ENCODE results near the gene NOTCH4.
"Not testable (repeated sequence)": the region's sequence is repeated elsewhere in the genome, so short reads cannot be mapped to it uniquely, and the experiment has no call there.

The NOTCH4 gene

GRCh38 chr6:32193096-32193495 lies 30.8 kb downstream of the NOTCH4 start:
- DNase-seq (ENCODE audit: low read depth): not testable (repeated sequence)

GRCh38 chr6:32192608-32193039 lies 31.2 kb downstream of the NOTCH4 start, which contains the start of gene GPSM3:
TSS of gene GPSM3 (minus strand) at chr6:32192643. CDS start at chr6:32192513, 130 bp downstream.
- DNase-seq (ENCODE audit: low read depth): no peak

DNA sequence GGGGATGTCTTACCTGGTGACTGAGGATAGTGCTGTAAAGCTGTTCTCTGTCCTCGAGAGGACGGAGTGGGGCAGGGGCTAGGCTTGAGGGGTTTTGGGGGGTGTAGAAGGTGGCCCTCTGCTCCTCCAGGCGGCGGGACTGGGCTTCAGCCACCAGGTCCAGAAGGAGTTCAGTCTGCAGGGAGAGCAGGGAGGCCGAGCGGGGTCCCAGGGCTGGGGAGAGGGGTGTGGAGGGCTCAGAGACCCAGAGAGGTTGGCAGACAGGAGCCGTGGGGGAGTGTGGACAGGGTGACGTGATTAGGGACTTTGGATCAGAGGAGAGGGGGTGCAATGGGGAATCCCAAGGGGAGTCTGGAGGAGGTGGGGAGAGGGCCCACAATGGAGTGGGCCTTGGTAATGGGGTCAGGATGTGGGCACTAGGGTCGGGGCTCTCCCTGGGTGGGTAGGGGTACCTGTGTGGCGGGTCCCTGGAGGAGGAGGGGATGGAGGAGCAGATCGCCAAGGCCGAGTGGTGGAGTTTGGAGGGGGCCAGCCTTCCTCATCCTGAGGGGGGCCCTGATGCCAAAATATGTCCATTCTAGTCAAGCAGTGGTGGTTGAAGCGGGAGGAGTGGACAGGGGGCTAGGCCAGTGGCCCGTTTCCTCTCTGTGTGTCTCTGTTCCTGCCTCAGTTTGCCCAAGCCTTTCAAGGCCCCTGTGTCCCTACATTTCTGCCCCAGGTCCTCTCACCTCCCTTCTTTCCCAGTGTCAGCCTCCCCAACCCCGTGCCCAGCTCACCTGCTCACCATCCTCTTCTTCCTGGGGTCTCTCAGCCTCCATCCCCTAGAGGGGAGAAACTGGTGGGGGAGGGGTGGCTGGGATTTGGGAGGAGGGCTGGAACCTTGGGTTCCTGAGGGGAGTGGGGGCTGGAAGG lies 31.9 kb downstream of the NOTCH4 start:
- no peak for DNase-seq (ENCODE audit: low read depth)

DNA sequence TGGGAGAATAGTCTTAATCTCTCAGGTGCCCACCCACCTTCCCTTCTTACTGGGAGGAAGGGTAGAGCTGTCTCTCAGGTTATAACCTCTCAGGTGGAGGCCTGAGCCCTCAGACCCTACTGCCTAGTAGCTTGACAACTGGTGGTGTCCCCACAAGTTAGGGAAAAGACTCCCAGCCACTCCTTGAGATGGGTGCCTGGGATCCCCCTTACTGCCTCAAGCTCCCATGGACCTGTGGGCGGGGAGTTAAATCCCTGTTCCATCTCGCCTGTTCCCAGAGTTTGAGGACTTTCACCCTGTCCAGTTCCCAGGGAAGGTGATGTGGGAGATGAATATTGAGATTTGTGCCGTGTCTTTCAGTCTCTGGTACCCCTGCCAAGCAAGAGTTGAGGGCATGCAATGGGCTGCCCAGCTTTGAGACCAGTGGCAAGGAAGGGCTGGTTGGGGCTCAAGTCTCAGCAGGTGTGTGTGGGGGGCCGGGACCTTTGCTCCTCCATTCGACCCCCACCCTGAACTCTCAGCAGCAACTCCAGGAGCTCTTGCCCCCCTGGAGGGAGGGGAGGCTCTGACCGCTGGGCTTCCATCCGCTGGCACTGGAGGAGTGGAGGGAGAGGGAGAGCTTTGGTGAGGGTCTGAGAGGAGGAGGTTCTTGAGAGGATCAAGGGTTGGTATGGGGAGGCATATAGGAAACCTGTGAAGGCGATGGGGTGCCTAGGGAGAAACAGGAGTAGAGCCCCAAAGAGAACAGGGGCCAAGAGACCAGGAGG lies 32.8 kb downstream of the NOTCH4 start:
- DNase-seq (ENCODE audit: low read depth): no peak

GRCh38 chr6:32190054-32190851 lies 33.6 kb downstream of the NOTCH4 start, which contains the start of gene PBX2:
TSS of gene PBX2 (minus strand) at chr6:32190202. CDS start at chr6:32189915, 287 bp downstream.
- peak; percentile 76 for DNase-seq (ENCODE audit: low read depth)

- no peak for DNase-seq (ENCODE audit: low read depth)
Measured at GRCh38 chr6:32189742-32190053, 34.2 kb downstream of the NOTCH4 start.

DNA sequence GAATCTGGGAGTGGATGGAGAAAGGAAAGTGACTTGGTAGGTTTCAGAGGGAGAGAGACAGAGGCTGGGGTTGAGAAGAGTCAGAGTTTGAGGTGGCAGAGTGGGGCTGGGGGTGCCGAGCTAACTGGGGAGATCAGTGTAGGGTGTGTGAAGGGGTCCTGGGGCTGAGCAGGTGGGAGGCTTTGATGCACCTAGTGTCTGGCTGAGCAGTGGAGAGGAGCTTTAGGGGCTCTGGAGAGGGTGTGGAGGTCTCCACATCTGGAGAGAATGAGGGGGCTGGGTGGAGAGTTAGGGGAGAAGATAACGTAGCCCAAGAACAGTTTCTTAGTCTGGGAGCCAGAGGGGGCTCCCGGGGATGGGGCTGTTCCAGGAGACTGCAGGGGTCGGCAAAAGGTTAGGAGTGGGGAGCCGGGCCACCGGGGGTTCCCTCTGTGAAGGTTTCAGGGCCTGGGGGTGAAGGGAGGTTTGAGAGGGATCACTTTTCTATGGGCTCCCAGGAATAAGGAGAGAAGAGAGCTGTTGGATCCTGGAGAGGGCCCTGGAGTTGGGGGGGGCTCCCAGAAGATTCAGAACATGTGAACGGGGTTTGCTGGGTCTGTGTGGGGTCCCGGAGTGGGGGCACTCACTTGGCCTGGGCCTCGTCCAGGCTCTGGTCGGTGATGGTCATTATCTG lies 34.7 kb downstream of the NOTCH4 start:
- DNase-seq (ENCODE audit: low read depth): no peak

GRCh38 chr6:32188381-32189068 lies 35.3 kb downstream of the NOTCH4 start:
- DNase-seq (ENCODE audit: low read depth): no peak

DNA sequence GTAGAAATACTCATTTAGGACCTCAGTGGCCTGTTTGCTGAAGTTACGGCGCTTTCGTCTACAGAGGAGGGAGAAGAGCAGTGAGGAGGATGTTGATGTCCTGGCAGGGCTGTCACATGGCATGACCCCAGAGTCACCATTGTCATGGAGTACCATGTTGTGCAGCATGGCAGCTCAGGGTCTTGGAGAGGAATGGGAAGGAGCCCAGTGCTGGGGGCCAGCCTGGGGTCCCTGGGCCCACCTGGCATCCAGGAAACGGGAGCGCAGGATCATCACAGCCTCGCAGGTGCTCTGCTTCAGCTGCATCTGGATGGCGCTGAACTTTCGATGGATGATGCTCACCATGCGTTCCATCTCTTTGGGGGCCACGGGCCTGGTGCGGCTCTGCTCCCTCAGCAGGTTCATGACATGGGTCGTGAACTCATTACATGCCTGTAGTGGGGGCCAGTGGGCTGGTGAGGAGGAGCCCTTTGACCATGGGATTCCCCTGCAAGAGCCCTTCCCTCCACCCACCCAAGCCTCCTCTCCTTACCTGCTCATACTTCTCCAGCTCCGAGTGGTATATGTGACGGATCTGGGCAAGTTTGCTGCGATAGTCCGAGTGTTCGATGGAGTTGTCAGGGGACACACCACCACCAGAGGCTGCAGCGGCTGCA lies 36.0 kb downstream of the NOTCH4 start:
- DNase-seq (ENCODE audit: low read depth): not testable (repeated sequence)

GRCh38 chr6:32187009-32187709 lies 36.7 kb downstream of the NOTCH4 start:
- DNase-seq (ENCODE audit: low read depth): no peak

GRCh38 chr6:32186151-32186840 lies 37.6 kb downstream of the NOTCH4 start:
- not testable (repeated sequence) for DNase-seq (ENCODE audit: low read depth)

- DNase-seq (ENCODE audit: low read depth): not testable (repeated sequence)
Measured at GRCh38 chr6:32185681-32186131, 38.2 kb downstream of the NOTCH4 start.

GRCh38 chr6:32184084-32184640 lies 39.7 kb downstream of the NOTCH4 start, which contains the start of gene AGER:
TSS of gene AGER (minus strand) at chr6:32184253. CDS start at chr6:32184222, 31 bp downstream.
- no peak for DNase-seq (ENCODE audit: low read depth)

GRCh38 chr6:32183483-32184083 lies 40.3 kb downstream of the NOTCH4 start:
- no peak for DNase-seq (ENCODE audit: low read depth)

- no peak for DNase-seq (ENCODE audit: low read depth)
Measured at GRCh38 chr6:32183030-32183429, 40.8 kb downstream of the NOTCH4 start.

- no peak for DNase-seq (ENCODE audit: low read depth)
Measured at GRCh38 chr6:32182555-32182981, 41.3 kb downstream of the NOTCH4 start.

- DNase-seq (ENCODE audit: low read depth): no peak
Measured at GRCh38 chr6:32181915-32182529, 41.8 kb downstream of the NOTCH4 start.
